NCI-H345 treated with DMSO at 0.1 percent for 48 hours (cell line): ENCODE measurements around the gene TRANK1.
"Not testable (repeated sequence)": the region's sequence is repeated elsewhere in the genome, so short reads cannot be mapped to it uniquely, and the experiment has no call there.

Experiments used
- DNase-seq: peaks from one replicate; lab custom pipeline; 2025; ENCODE audit not compliant: unreplicated experiment; lab: John Stamatoyannopoulos, UW

TRANK1 gene

DNA sequence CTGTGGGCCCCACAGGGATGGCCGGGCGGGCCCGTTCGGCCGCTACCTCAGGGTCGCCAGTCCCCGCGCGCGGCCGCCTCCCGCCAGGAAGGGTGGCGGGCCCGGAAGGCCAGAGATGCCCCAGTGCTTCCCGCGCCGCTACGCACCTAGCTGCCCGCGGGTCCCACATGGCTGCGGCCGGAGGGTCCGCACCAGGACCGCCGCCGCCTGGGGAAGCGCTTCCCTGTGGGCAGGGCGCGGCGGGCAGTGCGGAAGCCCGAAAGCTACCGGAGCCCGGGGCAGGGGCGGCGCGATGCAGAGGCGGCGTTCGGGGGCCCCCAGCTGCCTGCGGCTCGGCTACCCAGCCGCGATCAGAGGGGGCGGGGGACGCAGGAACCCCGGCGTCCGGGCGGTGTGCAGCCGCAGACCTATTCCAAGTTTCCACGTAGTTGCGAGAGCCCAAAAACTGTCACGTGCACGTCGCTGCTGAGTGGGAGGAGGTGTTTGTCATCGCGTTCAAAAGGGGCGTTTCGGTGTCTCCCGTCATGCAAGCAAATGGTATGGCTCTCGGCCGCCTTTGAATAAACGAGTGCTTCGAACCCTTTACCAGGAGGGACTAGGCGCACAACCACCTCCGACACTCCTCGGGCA lies at the start of gene TRANK1:
TRANK1 (minus strand) TSS at position 414 of the 630 bp plus-strand sequence; CDS start at position 169, 245 bp downstream.
- DNase-seq: peak; percentile 13

DNA sequence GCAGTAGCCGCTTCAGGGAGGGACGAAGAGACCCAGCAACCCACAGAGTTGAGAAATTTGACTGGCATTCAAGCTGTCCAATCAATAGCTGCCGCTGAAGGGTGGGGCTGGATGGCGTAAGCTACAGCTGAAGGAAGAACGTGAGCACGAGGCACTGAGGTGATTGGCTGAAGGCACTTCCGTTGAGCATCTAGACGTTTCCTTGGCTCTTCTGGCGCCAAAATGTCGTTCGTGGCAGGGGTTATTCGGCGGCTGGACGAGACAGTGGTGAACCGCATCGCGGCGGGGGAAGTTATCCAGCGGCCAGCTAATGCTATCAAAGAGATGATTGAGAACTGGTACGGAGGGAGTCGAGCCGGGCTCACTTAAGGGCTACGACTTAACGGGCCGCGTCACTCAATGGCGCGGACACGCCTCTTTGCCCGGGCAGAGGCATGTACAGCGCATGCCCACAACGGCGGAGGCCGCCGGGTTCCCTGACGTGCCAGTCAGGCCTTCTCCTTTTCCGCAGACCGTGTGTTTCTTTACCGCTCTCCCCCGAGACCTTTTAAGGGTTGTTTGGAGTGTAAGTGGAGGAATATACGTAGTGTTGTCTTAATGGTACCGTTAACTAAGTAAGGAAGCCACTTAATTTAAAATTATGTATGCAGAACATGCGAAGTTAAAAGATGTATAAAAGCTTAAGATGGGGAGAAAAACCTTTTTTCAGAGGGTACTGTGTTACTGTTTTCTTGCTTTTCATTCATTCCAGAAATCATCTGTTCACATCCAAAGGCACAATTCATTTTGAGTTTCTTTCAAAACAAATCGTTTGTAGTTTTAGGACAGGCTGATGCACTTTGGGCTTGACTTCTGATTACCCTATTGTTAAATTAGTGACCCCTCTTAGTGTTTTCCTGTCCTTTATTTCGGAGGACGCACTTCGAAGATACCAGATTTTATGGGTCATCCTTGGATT lies 48.8 kb upstream of the TRANK1 start, which contains the start of gene MLH1:
MLH1 (plus strand) TSS at position 193 of the 958 bp plus-strand sequence; CDS start at position 223, 30 bp downstream.
- no peak for DNase-seq

GRCh38 chr3:36992806-36993325 lies 48.0 kb upstream of the TRANK1 start, which contains the start of gene EPM2AIP1:
Gene EPM2AIP1, minus strand, starts transcription at chr3:36993131. Its CDS starts 54 bp downstream, at chr3:36993077.
- no peak for DNase-seq

DNA sequence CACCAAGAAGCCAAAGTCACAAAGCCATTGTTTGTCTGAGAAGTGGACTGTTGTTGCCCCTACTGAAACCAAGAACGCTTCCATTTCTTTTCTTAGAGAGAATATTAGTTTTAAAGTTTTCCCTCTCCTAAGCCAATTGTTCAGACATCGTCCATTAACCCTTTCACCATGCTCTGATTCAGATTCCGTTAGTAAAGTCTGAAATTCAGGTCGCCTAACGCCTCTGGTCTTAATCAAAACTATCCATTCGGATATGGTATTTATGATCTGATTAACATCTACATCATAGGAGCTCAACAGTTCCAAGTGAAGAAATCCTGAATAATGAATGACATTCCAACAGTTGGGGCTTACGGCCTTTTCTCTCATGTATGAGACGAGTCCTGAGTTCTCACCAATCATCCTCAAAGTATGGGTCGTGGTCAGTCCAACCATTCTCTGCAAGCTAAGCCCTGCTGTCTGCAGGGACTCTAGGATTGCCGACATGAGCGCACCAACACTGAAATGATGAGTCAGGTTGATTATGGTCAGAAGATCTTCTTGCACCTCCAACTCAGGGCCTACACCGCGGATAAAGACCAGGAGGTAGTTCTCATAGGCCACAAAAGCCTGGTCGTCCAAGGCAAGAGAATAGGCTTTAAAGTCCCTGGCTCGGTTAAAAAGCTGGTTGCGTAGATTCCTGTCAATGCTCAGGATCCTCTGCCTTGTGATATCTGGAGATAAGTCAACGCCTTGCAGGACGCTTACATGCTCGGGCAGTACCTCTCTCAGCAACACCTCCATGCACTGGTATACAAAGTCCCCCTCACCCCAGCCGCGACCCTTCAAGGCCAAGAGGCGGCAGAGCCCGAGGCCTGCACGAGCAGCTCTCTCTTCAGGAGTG lies 47.3 kb upstream of the TRANK1 start:
- DNase-seq: no peak

DNA sequence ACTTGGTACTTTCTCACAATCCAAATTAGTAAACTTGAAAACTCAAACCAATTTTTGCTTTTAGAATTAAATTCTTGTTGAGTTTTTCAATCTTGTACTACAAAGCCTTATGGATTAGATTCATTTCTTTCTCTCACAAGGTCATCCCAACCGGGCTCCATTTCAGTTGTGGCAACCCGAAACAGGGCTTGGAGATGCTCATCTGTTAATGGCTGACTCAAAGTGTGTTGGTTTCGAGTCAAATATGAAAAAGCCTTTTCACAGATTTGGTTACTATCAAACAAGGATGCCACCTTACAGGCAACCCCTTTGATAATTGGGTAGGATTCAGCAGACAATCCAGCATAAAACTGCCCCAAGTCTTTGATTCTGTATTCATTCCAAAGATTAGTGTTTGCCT lies 46.3 kb upstream of the TRANK1 start:
- no peak for DNase-seq

GRCh38 chr3:36989568-36989967 lies 44.7 kb upstream of the TRANK1 start:
- DNase-seq: no peak

- DNase-seq: no peak
These were observed 44.2 kb upstream of the TRANK1 start for GRCh38 chr3:36989005-36989404.

DNA sequence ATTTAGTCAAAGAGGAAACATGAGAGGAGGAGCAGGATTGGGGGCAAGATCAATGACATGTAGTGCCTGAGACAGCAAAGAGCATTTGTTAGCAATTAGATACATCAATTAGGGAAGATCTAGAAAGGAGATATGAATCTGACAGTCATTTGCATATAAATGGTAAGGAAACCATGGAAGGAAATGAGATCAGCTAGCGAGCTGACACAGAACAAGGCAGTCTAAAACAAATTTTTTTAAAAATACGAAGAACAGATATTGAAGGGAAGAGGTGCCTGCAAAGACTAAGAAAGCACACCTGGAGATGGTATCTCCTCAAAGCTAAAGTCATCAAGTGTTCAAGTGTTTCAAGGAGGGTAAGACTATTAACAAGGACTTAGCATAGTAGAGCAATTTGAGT lies 43.5 kb upstream of the TRANK1 start:
- DNase-seq: no peak

GRCh38 chr3:36981006-36981405 lies 36.2 kb upstream of the TRANK1 start:
- no peak for DNase-seq

DNA sequence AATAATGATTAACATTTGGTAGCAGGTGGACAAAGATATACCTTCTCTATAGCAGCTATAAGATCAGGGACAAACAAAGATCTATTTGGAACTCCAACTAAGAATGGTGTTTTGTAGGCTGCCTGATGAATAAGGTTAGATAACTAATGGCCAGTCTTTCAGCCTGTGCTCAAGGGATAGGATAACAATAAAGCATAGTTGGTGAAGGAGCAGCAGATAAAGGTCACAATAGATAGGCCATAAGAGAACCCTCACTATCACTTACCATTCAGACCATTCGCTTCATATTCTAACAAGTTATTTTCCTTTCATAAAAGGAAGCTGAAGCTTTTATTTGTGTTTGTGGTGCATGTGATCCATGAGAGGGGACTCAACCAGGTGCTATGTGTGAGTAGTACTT lies 28.3 kb upstream of the TRANK1 start:
- no peak for DNase-seq

- no peak for DNase-seq
These were observed 27.3 kb upstream of the TRANK1 start for GRCh38 chr3:36972163-36972562.

GRCh38 chr3:36969540-36970432 lies 24.9 kb upstream of the TRANK1 start:
- peak; percentile 91 for DNase-seq

DNA sequence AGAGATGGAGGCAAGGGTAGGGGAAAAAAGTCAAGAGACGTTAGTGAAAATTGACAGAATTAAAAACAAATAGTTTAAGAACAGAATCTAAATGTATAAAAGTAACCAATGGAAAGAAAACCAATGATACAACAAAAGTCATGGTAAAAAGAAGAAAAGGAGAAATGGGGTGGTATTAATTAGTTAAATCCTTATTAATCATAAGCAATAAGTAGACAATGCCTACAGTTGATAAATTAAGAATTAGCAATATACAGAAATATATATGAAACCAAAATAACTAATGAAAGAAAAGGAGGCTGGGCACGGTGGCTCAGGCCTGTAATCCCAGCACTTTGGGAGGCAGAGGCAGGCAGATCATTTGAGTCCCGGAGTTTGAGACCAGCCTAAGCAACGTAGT lies 24.2 kb upstream of the TRANK1 start:
- no peak for DNase-seq

GRCh38 chr3:36965440-36965839 lies 20.6 kb upstream of the TRANK1 start:
- peak; percentile 67 for DNase-seq

DNA sequence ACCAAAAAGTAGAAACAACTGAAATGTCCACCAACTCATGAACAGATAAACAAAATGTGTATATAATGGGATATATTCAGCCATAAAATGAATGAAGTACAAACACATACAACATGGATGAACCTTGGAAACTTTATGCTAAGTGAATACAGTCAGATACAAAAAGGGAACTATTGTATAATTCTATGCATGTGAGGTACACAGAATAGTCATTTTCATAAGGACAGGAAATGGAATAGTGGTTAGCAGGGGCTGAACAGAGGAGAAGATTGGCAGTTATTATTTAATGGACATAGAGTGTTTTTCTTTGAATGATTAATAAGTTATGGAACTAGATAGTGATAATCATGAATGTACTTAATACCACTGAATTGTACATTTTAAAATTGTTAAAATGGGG lies 20.0 kb upstream of the TRANK1 start:
- DNase-seq: no peak

GRCh38 chr3:36964331-36964730 lies 19.5 kb upstream of the TRANK1 start:
- no peak for DNase-seq

DNA sequence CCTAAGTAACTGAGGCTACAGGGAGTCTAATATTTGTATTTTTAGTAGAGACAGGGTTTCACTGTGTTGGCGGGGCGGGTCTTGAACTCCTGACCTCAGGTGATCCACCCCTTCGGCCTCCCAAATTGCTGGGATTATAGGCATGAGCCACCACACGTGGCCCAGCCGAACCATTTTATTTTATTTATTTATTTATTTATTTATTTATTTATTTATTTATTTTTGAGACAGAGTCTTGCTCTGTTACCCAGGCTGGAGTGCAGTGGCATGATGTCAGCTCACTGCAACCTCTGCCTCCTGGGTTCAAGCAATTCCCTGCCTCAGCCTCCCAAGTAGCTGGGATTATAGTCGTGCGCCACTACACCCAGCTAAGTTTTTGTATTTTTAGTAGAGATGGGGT lies 18.2 kb upstream of the TRANK1 start:
- not testable (repeated sequence) for DNase-seq

DNA sequence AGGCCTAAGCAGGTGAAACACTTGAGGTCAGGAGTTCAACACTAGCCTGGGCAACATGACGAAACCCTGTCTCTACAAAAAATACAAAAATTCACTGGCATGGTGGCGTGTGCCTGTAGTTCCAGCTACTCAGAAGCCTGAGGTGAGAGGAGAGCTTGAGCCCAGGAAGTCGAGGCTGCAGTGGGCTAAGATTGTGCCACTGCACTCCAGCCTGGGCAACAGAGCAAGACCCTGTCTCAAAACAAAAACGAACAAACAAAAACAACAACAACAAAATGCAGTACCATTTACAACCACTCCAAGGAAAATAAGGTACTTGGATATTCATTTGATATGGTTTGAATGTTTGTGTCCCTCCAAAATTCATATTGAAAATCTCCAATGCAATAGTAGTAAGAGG lies 15.6 kb upstream of the TRANK1 start:
- no peak for DNase-seq

DNA sequence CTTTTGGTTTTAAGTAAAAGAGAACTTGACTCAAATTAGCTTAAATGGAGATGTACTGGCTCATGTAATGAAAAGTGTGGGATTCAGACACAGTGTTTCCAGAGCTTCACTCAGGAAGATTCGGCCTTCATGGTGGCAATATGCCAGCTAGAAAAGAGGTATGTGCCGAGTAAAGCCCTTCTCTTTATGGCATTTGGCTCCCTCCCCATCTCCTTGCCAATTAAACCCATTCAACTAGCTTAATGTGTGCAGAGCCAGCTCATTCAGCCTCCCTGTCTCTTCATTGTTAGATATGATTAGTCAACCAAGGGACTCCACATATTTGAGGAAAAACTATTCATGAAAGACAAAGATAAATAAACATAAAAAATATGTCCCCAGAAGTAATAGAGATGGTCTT lies 15.0 kb upstream of the TRANK1 start:
- DNase-seq: peak; percentile 32
